Measurements from ENCODE around the gene PLEKHG7.

GRCh38 chr12:92703786-92704185, 997 bp downstream of the PLEKHG7 start:
- TF ChIP-seq CTCF (IDR thresholded peaks at IDR 0.05; ENCODE audit: low read depth, low read length, missing input control) = no peak
- TF ChIP-seq RAD21 (IDR thresholded peaks at IDR 0.05) = no peak
- no peak for TF ChIP-seq REST (IDR thresholded peaks at IDR 0.05)
- no peak for TF ChIP-seq ATF3 (IDR thresholded peaks at IDR 0.05)
- TF ChIP-seq MAX (IDR thresholded peaks at IDR 0.05) = no peak
- TF ChIP-seq SP1 (IDR thresholded peaks at IDR 0.05) = no peak
- TF ChIP-seq EGR1 (IDR thresholded peaks at IDR 0.05; ENCODE audit: low read depth in 2 of 2) = no peak
